HFFc6 (cell line): ENCODE measurements around the gene ADGRG6. TPM values are rescaled to one million over a fixed set of nuclear protein-coding genes. Genes with fewer than 3 reads are reported as not detected.

Experiments
- DNase-seq: peaks from one replicate; pipeline ENCODE4 v3.0.0-alpha.2; 2018
- H3K27ac Mint-ChIP-seq: 2 replicates; pipeline ENCODE4 v1.8.0; 2020; ENCODE audit warnings: mild to moderate bottlenecking, mixed read lengths
- H3K27me3 Mint-ChIP-seq: 2 replicates; pipeline ENCODE4 v1.8.0; 2021; ENCODE audit warnings: mild to moderate bottlenecking, moderate library complexity, mixed read lengths; ENCODE audit not compliant: insufficient read depth
- H3K36me3 Mint-ChIP-seq: 2 replicates; pipeline ENCODE4 v1.8.0; 2021; ENCODE audit warnings: low read depth, mixed read lengths
- H3K4me1 Mint-ChIP-seq: 2 replicates; pipeline ENCODE4 v1.8.0; 2020; ENCODE audit warnings: low read depth, mixed read lengths
- H3K4me3 Mint-ChIP-seq: 2 replicates; pipeline ENCODE4 v1.8.0; 2020; ENCODE audit warnings: mild to moderate bottlenecking, moderate library complexity, mixed read lengths
- H3K9me3 Mint-ChIP-seq: 2 replicates; pipeline ENCODE4 v1.8.0; 2020; ENCODE audit warnings: mild to moderate bottlenecking, mixed read lengths
- CTCF ChIP-seq: fragments of 200-600 bp; sonication (generic); IDR thresholded peaks from 2 replicates; pipeline ENCODE4 v1.5.0; 2021; ENCODE audit warnings: antibody characterized with exemption, mild to moderate bottlenecking
- long read RNA-seq: library from polyadenylated mRNA; unstranded; transcript quantifications from one replicate; pipeline ENCODE4 v2.0.0, GENCODE V29; 2019
- total RNA-seq, 6 experiments: library from RNA; stranded (reverse); fragmentation: NEBNext Ultra II Directional; extraction: Animal tissue kit (Norgen Biotek cat#: 25700); gene quantifications; 2 replicates in 1 of 6; 3 replicates in 5 of 6; pipeline ENCODE4 v1.2.3, GENCODE V29; 2021

ADGRG6 gene
- total RNA-seq = 10 to 100 TPM; 27.4 to 73.2 (median 29.7) TPM
- long read RNA-seq, full-length matches to known transcripts = 4 of 37 reads
- long read RNA-seq, partial matches to known transcripts = 24 of 37 reads
- long read RNA-seq, other reads (novel, unspliced or antisense) = 9 of 37 reads

GRCh38 chr6:142301651-142302391 is at the start of gene ADGRG6:
ADGRG6 (plus strand) TSS chr6:142302007; CDS start chr6:142302330, 323 bp downstream.
- H3K27ac Mint-ChIP-seq = peak within 1 kb of the TSS; percentile 88
- peak; percentile 43; the same call in 1 of the 2 replicates for TF ChIP-seq CTCF
- peak; percentile 23 for DNase-seq
- H3K4me3 Mint-ChIP-seq = peak within 1 kb of the TSS; percentile 90
- H3K36me3 Mint-ChIP-seq = peaks cover 19% of the 10 kb centered on the region
- peaks cover 6% of the 10 kb centered on the region for H3K9me3 Mint-ChIP-seq
- peaks cover 69% of the 10 kb centered on the region for H3K4me1 Mint-ChIP-seq
- no peaks in the 10 kb centered on the region for H3K27me3 Mint-ChIP-seq

- no peak overlapping the region for H3K27ac Mint-ChIP-seq
- no peak for TF ChIP-seq CTCF
Measured at GRCh38 chr6:142254513-142254912, 47.3 kb upstream of the ADGRG6 start.

GRCh38 chr6:142255785-142256184 is 46.0 kb upstream of the ADGRG6 start:
- H3K4me3 Mint-ChIP-seq = no peak overlapping the region
- TF ChIP-seq CTCF = no peak
- no peak overlapping the region for H3K27ac Mint-ChIP-seq
- peaks cover 4% of the 10 kb centered on the region; the same call in 1 of the 2 replicates for H3K9me3 Mint-ChIP-seq
- H3K36me3 Mint-ChIP-seq = peaks cover 4% of the 10 kb centered on the region; the same call in 1 of the 2 replicates
- no peak for DNase-seq
- H3K27me3 Mint-ChIP-seq = no peaks in the 10 kb centered on the region
- peaks cover 5% of the 10 kb centered on the region; the same call in 1 of the 2 replicates for H3K4me1 Mint-ChIP-seq

More at GRCh38 chr6:142254513-142254912, 47.3 kb upstream of the ADGRG6 start:
- H3K9me3 Mint-ChIP-seq = peaks cover 4% of the 10 kb centered on the region; the same call in 1 of the 2 replicates
- DNase-seq = no peak
- no peaks in the 10 kb centered on the region for H3K27me3 Mint-ChIP-seq
- H3K4me1 Mint-ChIP-seq = peaks cover 12% of the 10 kb centered on the region
- H3K4me3 Mint-ChIP-seq = no peak overlapping the region
- H3K36me3 Mint-ChIP-seq = peaks cover 4% of the 10 kb centered on the region; the same call in 1 of the 2 replicates

GRCh38 chr6:142258305-142258704 is 43.5 kb upstream of the ADGRG6 start:
- no peak for TF ChIP-seq CTCF
- DNase-seq = no peak
- Mint-ChIP-seq H3K9me3 (peaks cover 4% of the 10 kb centered on the region; the same call in 1 of the 2 replicates), H3K4me1 (peaks cover 20% of the 10 kb centered on the region), H3K4me3 (no peak overlapping the region), H3K27ac (no peak overlapping the region), H3K36me3 (peaks cover 11% of the 10 kb centered on the region; the same call in 1 of the 2 replicates), H3K27me3 (no peaks in the 10 kb centered on the region)

GRCh38 chr6:142258757-142259156 is 43.0 kb upstream of the ADGRG6 start:
- peaks cover 11% of the 10 kb centered on the region; the same call in 1 of the 2 replicates for H3K36me3 Mint-ChIP-seq
- H3K9me3 Mint-ChIP-seq = peaks cover 4% of the 10 kb centered on the region; the same call in 1 of the 2 replicates
- H3K4me1 Mint-ChIP-seq = peaks cover 20% of the 10 kb centered on the region
- no peak for TF ChIP-seq CTCF
- no peak overlapping the region for H3K27ac Mint-ChIP-seq
- DNase-seq = no peak
- H3K4me3 Mint-ChIP-seq = no peak overlapping the region
- H3K27me3 Mint-ChIP-seq = no peaks in the 10 kb centered on the region
